ENCODE data around the gene MOCOS.

- TF ChIP-seq CTCF (conservative IDR thresholded peaks at IDR 0.05; ENCODE audit: low read depth, low read length) (no peak), EZH2phosphoT487 (IDR thresholded peaks at IDR 0.05; ENCODE audit: borderline replicate concordance, low read length) (no peak), EZH2 (IDR thresholded peaks at IDR 0.05; ENCODE audit: low read length, unreplicated experiment) (no peak)
These were observed 83.9 kb downstream of the MOCOS start for GRCh38 chr18:36271153-36271552.
